Astrocyte (in vitro differentiated cells and primary cell): Measurements from ENCODE around the gene SAV1.

ENCODE experiments used
- EZH2 ChIP-seq: IDR thresholded peaks from 2 replicates; pipeline ENCODE4 v1.6.1; 2012; ENCODE audit warnings: mild to moderate bottlenecking, low read length, inconsistent platforms; ENCODE audit not compliant: insufficient read depth
- TF ChIP-seq, protein P1 (sequence below): IDR thresholded peaks from 2 replicates; pipeline ENCODE4 v1.5.1; 2011; ENCODE audit warnings: low read depth, mild to moderate bottlenecking, inconsistent platforms, low read length, moderate library complexity; ENCODE audit not compliant: insufficient read depth

DNA sequence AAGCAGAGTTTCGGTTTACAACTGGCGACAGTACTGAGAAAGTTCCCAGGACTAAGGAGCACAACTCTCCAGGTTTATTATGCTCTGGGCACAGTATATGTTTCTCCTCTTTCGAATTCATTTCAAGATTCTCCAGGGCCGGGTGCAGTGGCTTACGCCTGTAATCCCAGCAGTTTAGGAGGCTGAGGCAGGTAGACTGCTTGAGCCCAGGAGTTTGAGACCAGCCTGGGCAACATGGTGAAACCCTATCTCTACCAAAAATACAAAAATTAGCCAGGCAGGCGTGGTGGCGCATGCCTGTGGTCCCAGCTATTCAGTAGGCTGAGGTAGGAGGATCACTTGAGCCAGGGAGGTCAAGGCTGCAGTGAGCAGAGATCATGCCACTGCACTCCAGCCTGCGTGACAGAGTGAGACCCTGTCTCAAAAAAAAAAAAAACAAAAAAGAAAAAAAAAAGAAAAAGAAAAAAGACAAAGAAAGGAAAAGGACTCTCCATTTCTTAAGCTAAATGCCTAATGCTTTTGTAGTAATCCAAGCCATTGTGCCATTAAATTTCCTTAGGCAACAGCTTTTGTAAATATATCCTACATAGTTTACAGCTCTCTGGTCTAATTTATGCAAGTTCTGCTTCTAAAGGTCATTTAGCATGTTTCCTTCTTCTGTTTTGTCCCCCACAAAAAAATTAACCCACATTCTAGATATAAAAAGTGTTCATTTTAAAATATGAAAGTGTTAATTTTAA lies 73.4 kb downstream of the SAV1 start:
- TF ChIP-seq, protein P1, sequence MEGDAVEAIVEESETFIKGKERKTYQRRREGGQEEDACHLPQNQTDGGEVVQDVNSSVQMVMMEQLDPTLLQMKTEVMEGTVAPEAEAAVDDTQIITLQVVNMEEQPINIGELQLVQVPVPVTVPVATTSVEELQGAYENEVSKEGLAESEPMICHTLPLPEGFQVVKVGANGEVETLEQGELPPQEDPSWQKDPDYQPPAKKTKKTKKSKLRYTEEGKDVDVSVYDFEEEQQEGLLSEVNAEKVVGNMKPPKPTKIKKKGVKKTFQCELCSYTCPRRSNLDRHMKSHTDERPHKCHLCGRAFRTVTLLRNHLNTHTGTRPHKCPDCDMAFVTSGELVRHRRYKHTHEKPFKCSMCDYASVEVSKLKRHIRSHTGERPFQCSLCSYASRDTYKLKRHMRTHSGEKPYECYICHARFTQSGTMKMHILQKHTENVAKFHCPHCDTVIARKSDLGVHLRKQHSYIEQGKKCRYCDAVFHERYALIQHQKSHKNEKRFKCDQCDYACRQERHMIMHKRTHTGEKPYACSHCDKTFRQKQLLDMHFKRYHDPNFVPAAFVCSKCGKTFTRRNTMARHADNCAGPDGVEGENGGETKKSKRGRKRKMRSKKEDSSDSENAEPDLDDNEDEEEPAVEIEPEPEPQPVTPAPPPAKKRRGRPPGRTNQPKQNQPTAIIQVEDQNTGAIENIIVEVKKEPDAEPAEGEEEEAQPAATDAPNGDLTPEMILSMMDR, result no peak
- no peak for TF ChIP-seq EZH2
